IMR-90 (cell line): ENCODE measurements around the gene PCDHA11. TPM values are rescaled to one million over a fixed set of nuclear protein-coding genes. Genes with fewer than 3 reads are reported as not detected.

Experiments
- ATAC-seq: fragments of 200-7000 bp; cut with Tn5 transposase; 2 replicates; pipeline ENCODE4 v1.9.1; 2020; ENCODE audit warnings: low read depth, mild to moderate bottlenecking, moderate library complexity
- BruUV-seq: library from RNA; stranded (reverse); fragments of 400-500 nt; replicated peaks from 2 replicates; lab custom pipeline; 2021; lab: Mats Ljungman, UMichigan
- CTCF ChIA-PET: fragments of 300-600 bp; formaldehyde crosslinking; extraction: SDS; loops from one replicate; lab custom pipeline; 2021; ENCODE audit warnings: antibody characterized with exemption; lab: Yijun Ruan, JAX
- POLR2A ChIA-PET: fragments of 300-600 bp; sonication (Branson Sonifier 250); formaldehyde crosslinking; loops from one replicate; lab custom pipeline; 2022; ENCODE audit warnings: antibody characterized with exemption; ENCODE audit not compliant: unreplicated experiment; lab: Charles Lee
- DNase-seq: peaks from one replicate; pipeline ENCODE4 v3.0.0; 2013
- H2AFZ ChIP-seq: replicated peaks from 2 replicates; pipeline ENCODE3; 2013; ENCODE audit warnings: low read length, mild to moderate bottlenecking; ENCODE audit not compliant: poor library complexity
- H2AK5ac ChIP-seq: 2 replicates; pipeline ENCODE4 v1.6.1; 2013; ENCODE audit warnings: low read depth, low read length, inconsistent platforms
- H2AK9ac ChIP-seq: replicated peaks from 2 replicates; pipeline ENCODE3; 2013; ENCODE audit warnings: mild to moderate bottlenecking, low read depth, low read length, moderate library complexity; ENCODE audit not compliant: poor library complexity
- H2BK120ac ChIP-seq: 2 replicates; pipeline ENCODE4 v1.6.1; 2013; ENCODE audit warnings: low read depth, low read length, inconsistent platforms
- H2BK15ac ChIP-seq: 3 replicates; pipeline ENCODE4 v1.6.1; 2013; ENCODE audit warnings: low read depth, low read length, inconsistent platforms
- H2BK20ac ChIP-seq: 2 replicates; pipeline ENCODE4 v1.6.1; 2013; ENCODE audit warnings: low read depth, mild to moderate bottlenecking, inconsistent platforms, low read length, moderate library complexity
- H2BK5ac ChIP-seq: 2 replicates; pipeline ENCODE4 v1.6.1; 2013; ENCODE audit warnings: mild to moderate bottlenecking, low read depth, low read length, inconsistent platforms; ENCODE audit not compliant: poor library complexity, severe bottlenecking
- H3K14ac ChIP-seq: replicated peaks from 2 replicates; pipeline ENCODE4 v1.6.1; 2013; ENCODE audit warnings: low read depth, low read length, inconsistent platforms
- H3K18ac ChIP-seq: 2 replicates; pipeline ENCODE4 v1.6.1; 2013; ENCODE audit warnings: low read depth, low read length, control low read depth
- H3K23ac ChIP-seq: 2 replicates; pipeline ENCODE4 v1.6.1; 2013; ENCODE audit warnings: low read depth, low read length, inconsistent platforms
- H3K27ac ChIP-seq: 2 replicates; pipeline ENCODE4 v1.5.1; 2013; ENCODE audit warnings: mild to moderate bottlenecking, control low read depth, low read length; ENCODE audit not compliant: insufficient read depth
- H3K27me3 ChIP-seq: 2 replicates; pipeline ENCODE4 v1.6.1; 2013; ENCODE audit warnings: low read length; ENCODE audit not compliant: control insufficient read depth, insufficient read depth
- H3K36me3 ChIP-seq: 2 replicates; pipeline ENCODE4 v1.6.1; 2013; ENCODE audit warnings: low read length, mixed read lengths; ENCODE audit not compliant: control insufficient read depth, insufficient read depth
- H3K4ac ChIP-seq: 2 replicates; pipeline ENCODE4 v1.6.1; 2013; ENCODE audit warnings: low read depth, low read length, inconsistent platforms
- H3K4me1 ChIP-seq: 2 replicates; pipeline ENCODE4 v1.6.1; 2013; ENCODE audit warnings: low read length, mixed read lengths; ENCODE audit not compliant: control insufficient read depth, insufficient read depth
- H3K4me2 ChIP-seq: 2 replicates; pipeline ENCODE4 v1.6.1; 2013; ENCODE audit warnings: low read depth, mild to moderate bottlenecking, control low read depth, low read length, moderate library complexity
- H3K4me3 ChIP-seq: 2 replicates; pipeline ENCODE4 v1.5.1; 2013; ENCODE audit warnings: low read depth, mild to moderate bottlenecking, control low read depth, low read length, moderate library complexity; ENCODE audit not compliant: insufficient read depth
- H3K56ac ChIP-seq: 2 replicates; pipeline ENCODE4 v1.6.1; 2013; ENCODE audit warnings: low read length, inconsistent platforms; ENCODE audit not compliant: insufficient read depth; ENCODE audit errors: extremely low read depth
- H3K79me1 ChIP-seq, 2 experiments: 2 replicates each; pipeline ENCODE4 v1.6.1; 2013; ENCODE audit warnings: low read length in 2 of 2, inconsistent platforms in 1 of 2, low read depth in 1 of 2
- H3K9ac ChIP-seq: 2 replicates; pipeline ENCODE4 v1.6.1; 2013; ENCODE audit warnings: low read depth, low read length, control low read depth
- H3K9me1 ChIP-seq: 2 replicates; pipeline ENCODE4 v1.6.1; 2013; ENCODE audit warnings: low read length, inconsistent platforms; ENCODE audit not compliant: insufficient read depth
- H3K9me3 ChIP-seq: 2 replicates; pipeline ENCODE4 v1.6.1; 2013; ENCODE audit warnings: low read length; ENCODE audit not compliant: control insufficient read depth, insufficient read depth
- H4K20me1 ChIP-seq: 2 replicates; pipeline ENCODE4 v1.6.1; 2013; ENCODE audit warnings: low read length, inconsistent platforms; ENCODE audit not compliant: insufficient read depth
- H4K5ac ChIP-seq: 2 replicates; pipeline ENCODE4 v1.6.1; 2013; ENCODE audit warnings: mild to moderate bottlenecking, low read depth, low read length, control low read depth
- H4K8ac ChIP-seq, 2 experiments: 2 replicates each; pipeline ENCODE4 v1.6.1; 2013; ENCODE audit warnings: low read depth in 2 of 2, low read length in 2 of 2, control low read depth in 1 of 2, inconsistent platforms in 1 of 2
- H4K91ac ChIP-seq: 2 replicates; pipeline ENCODE4 v1.6.1; 2013; ENCODE audit warnings: low read depth, low read length, inconsistent platforms; ENCODE audit not compliant: insufficient read depth
- BHLHE40 ChIP-seq: fragments of 150-350 bp; IDR thresholded peaks from 2 replicates; pipeline ENCODE4 v1.6.1; 2016; ENCODE audit warnings: mild to moderate bottlenecking, low read depth, low read length
- CEBPB ChIP-seq: IDR thresholded peaks from 2 replicates; pipeline ENCODE4 v1.6.1; 2012; ENCODE audit warnings: low read depth, low read length, improper control_type of control experiment
- ELK1 ChIP-seq: fragments of 150-350 bp; IDR thresholded peaks from 2 replicates; pipeline ENCODE4 v1.6.1; 2016; ENCODE audit warnings: low read depth, mild to moderate bottlenecking, low read length, moderate library complexity, borderline replicate concordance
- FOS ChIP-seq: fragments of 150-350 bp; IDR thresholded peaks from 2 replicates; pipeline ENCODE4 v1.6.1; 2016; ENCODE audit warnings: low read depth, low read length
- MAFK ChIP-seq: IDR thresholded peaks from 2 replicates; pipeline ENCODE4 v1.6.1; 2012; ENCODE audit warnings: low read depth, low read length, improper control_type of control experiment
- MAZ ChIP-seq: IDR thresholded peaks from 2 replicates; pipeline ENCODE4 v1.6.1; 2012; ENCODE audit warnings: low read depth, mild to moderate bottlenecking, low read length, improper control_type of control experiment, moderate library complexity, borderline replicate concordance
- MXI1 ChIP-seq: IDR thresholded peaks from 2 replicates; pipeline ENCODE4 v1.6.1; 2012; ENCODE audit warnings: low read depth, mild to moderate bottlenecking, low read length, moderate library complexity, borderline replicate concordance
- NFE2L2 ChIP-seq: fragments of 150-350 bp; IDR thresholded peaks from 2 replicates; pipeline ENCODE4 v1.6.1; 2016; ENCODE audit warnings: low read depth, mild to moderate bottlenecking, low read length
- POLR2A ChIP-seq: IDR thresholded peaks from 2 replicates; pipeline ENCODE4 v1.6.1; 2012; ENCODE audit warnings: mild to moderate bottlenecking, low read depth, low read length
- SMC3 ChIP-seq: fragments of 150-350 bp; IDR thresholded peaks from 2 replicates; pipeline ENCODE4 v1.6.1; 2016; ENCODE audit warnings: low read depth, mild to moderate bottlenecking, antibody characterized with exemption, low read length, moderate library complexity
- WGBS, 2 experiments: methylation state at CpG; one replicate each; pipeline versions ENCODE4 v1.1.5 to v1.1.7; 2013; ENCODE audit warnings: missing lambda C conversion rate in 2 of 2; ENCODE audit not compliant: insufficient read length in 1 of 2; ENCODE audit errors: extremely low coverage in 2 of 2; 5-methylcytosine and 5-hydroxymethylcytosine counted together
- dilution Hi-C: fragments of 300-500 bp; cut with HindIII; formaldehyde crosslinking; loops from one replicate; pipeline ENCODE4 v1.14.3; 2018; ENCODE audit warnings: low sequenced_read_pairs; ENCODE audit not compliant: unreplicated experiment
- in situ Hi-C: fragments of 300-500 bp; cut with MboI; formaldehyde crosslinking; loops from 3 replicates; pipeline ENCODE4 v1.14.3; 2019; ENCODE audit warnings: low sequenced_read_pairs, inconsistent platforms, mixed read lengths
- intact Hi-C: fragments of 100-400 bp; cut with micrococcal nuclease; formaldehyde crosslinking; loops from 2 replicates; pipeline ENCODE4 v1.10.0; 2022
- polyA plus RNA-seq, 3 experiments: library from polyadenylated mRNA; depleted of rRNA; stranded (reverse); fragments of >200 nt; gene quantifications; 2 replicates each; pipeline ENCODE4 v1.2.3, GENCODE V29; 2012; ENCODE audit warnings: low replicate concordance in 1 of 3
- total RNA-seq: library from RNA; depleted of rRNA; stranded (reverse); fragments of >200 nt; gene quantifications from 2 replicates; pipeline ENCODE4 v1.2.3, GENCODE V29; 2012

Gene PCDHA11
- total and polyA plus RNA-seq, 2 of the 4 experiments (the other 2 are of a cell fraction) = under 0.01 TPM; not detected in 1

DNA sequence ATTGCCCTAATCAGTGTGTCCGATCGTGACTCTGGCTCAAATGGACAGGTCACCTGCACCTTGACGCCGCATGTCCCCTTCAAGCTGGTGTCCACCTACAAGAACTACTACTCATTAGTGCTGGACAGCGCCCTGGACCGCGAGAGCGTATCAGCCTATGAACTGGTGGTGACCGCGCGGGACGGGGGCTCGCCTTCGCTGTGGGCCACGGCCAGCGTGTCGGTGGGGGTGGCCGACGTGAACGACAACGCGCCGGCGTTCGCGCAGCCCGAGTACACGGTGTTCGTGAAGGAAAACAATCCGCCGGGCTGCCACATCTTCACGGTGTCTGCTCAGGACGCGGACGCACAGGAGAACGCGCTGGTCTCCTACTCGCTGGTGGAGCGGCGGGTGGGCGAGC, 14.6 kb downstream of the PCDHA11 start:
- ATAC-seq (no peak), DNase-seq (no peak)
- Histone ChIP-seq H3K36me3 (no peaks in the 10 kb centered on the region), H2AK9ac (no peak overlapping the region), H3K4me1 (no peaks in the 10 kb centered on the region), H3K14ac (no peak overlapping the region), H2BK20ac (no peak overlapping the region), H3K79me1 (no peaks in the 10 kb centered on the region), H2AFZ (no peak overlapping the region), H3K9me3 (peaks cover 23% of the 10 kb centered on the region), H3K9me1 (no peaks in the 10 kb centered on the region), H3K23ac (no peak overlapping the region), H4K91ac (no peak overlapping the region), H3K56ac (no peak overlapping the region), H3K9ac (no peak overlapping the region), H2BK5ac (no peak overlapping the region), H3K4me2 (no peak overlapping the region), H3K4ac (no peak overlapping the region), H4K5ac (no peak overlapping the region), H2BK120ac (no peak overlapping the region), H3K27me3 (no peaks in the 10 kb centered on the region), H3K4me3 (no peak overlapping the region), H4K20me1 (no peaks in the 10 kb centered on the region), H2BK15ac (no peak overlapping the region), H2AK5ac (no peak overlapping the region), H4K8ac (no peak overlapping the region), H3K18ac (no peak overlapping the region), H3K27ac (no peak overlapping the region)
- TF ChIP-seq CEBPB (no peak), MAFK (no peak), SMC3 (no peak), MXI1 (no peak), NFE2L2 (no peak), ELK1 (no peak), POLR2A (no peak), FOS (no peak), MAZ (no peak), BHLHE40 (no peak)
- in situ Hi-C loops (no loop called here), dilution Hi-C loops (no loop called here), intact Hi-C loops (no loop called here)
- CTCF ChIA-PET = no interaction called here
- POLR2A ChIA-PET = no interaction called here
- 51% methylated on average over 20 of the region's 41 CpGs; no CpG with 5 or more reads in 1 of the 2 experiments for WGBS, 2 experiments
- BruUV-seq = no TSS peak
